GM19395 (cell line): Measurements from ENCODE around the gene TSPAN4.

Experiments
- ATAC-seq: cut with Tn5 transposase; IDR thresholded peaks from one replicate; pipeline ENCODE4 v1.9.1; 2021; ENCODE audit warnings: mild to moderate bottlenecking, moderate library complexity; ENCODE audit not compliant: unreplicated experiment

TSPAN4 gene

GRCh38 chr11:863023-863909 is 20.6 kb downstream of the TSPAN4 start:
- no peak for ATAC-seq

GRCh38 chr11:863910-864827 is 21.5 kb downstream of the TSPAN4 start:
- ATAC-seq = no peak

- ATAC-seq = no peak
Measured at GRCh38 chr11:864898-865297, 22.2 kb downstream of the TSPAN4 start.

- no peak for ATAC-seq
Measured at GRCh38 chr11:865462-866430, 23.1 kb downstream of the TSPAN4 start.

- ATAC-seq = no peak
Measured at GRCh38 chr11:866481-866880, 23.8 kb downstream of the TSPAN4 start.

GRCh38 chr11:867856-868358 is 25.3 kb downstream of the TSPAN4 start:
- ATAC-seq = no peak

- no peak for ATAC-seq
Measured at GRCh38 chr11:868394-868793, 25.7 kb downstream of the TSPAN4 start.

- ATAC-seq = no peak
Measured at GRCh38 chr11:868802-869201, 26.1 kb downstream of the TSPAN4 start.

- ATAC-seq = no peak
Measured at GRCh38 chr11:869399-870126, 26.9 kb downstream of the TSPAN4 start.

- ATAC-seq = no peak
Measured at GRCh38 chr11:870127-870413, 27.4 kb downstream of the TSPAN4 start.

GRCh38 chr11:870418-870817 is 27.8 kb downstream of the TSPAN4 start:
- ATAC-seq = no peak

GRCh38 chr11:871472-871871 is 28.8 kb downstream of the TSPAN4 start:
- no peak for ATAC-seq

GRCh38 chr11:872799-873198 is 30.1 kb downstream of the TSPAN4 start:
- ATAC-seq = no peak

GRCh38 chr11:873706-874105 is 31.1 kb downstream of the TSPAN4 start:
- ATAC-seq = no peak

GRCh38 chr11:875203-875602 is 32.6 kb downstream of the TSPAN4 start:
- no peak for ATAC-seq

GRCh38 chr11:875769-876301 is 33.2 kb downstream of the TSPAN4 start:
- ATAC-seq = no peak

- no peak for ATAC-seq
Measured at GRCh38 chr11:876545-876944, 33.9 kb downstream of the TSPAN4 start.

GRCh38 chr11:877565-877964 is 34.9 kb downstream of the TSPAN4 start:
- ATAC-seq = no peak

GRCh38 chr11:880447-880846 is 37.8 kb downstream of the TSPAN4 start:
- no peak for ATAC-seq

- ATAC-seq = no peak
Measured at GRCh38 chr11:882596-882995, 39.9 kb downstream of the TSPAN4 start.
